ENCODE measurements around the gene NFATC4. TPM values are rescaled to one million over a fixed set of nuclear protein-coding genes. Genes with fewer than 3 reads are reported as not detected.

The NFATC4 gene
- total RNA-seq, 1 experiment from 2014 or later: 10.7 TPM

DNA sequence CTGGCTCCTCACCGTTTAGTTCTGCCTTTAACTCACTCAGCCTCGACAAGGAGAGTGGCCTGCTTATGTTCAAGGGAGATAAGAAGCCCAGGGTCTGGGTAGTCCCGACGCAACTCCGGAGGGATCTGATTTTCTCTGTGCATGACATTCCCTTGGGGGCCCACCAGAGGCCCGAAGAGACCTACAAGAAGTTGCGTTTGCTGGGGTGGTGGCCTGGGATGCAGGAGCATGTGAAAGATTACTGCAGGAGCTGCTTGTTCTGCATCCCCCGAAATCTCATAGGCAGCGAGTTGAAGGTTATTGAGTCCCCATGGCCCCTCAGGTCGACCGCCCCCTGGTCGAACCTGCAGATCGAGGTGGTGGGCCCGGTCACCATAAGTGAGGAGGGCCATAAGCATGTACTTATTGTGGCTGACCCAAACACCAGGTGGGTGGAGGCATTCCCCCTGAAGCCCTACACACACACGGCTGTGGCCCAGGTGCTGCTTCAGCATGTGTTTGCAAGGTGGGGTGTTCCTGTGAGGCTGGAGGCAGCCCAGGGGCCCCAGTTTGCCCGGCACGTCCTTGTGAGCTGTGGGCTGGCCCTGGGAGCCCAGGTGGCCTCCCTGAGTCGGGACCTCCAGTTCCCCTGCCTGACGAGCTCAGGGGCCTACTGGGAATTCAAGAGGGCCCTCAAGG lies 48.4 kb downstream of the NFATC4 start:
- TF ChIP-seq, protein P1, sequence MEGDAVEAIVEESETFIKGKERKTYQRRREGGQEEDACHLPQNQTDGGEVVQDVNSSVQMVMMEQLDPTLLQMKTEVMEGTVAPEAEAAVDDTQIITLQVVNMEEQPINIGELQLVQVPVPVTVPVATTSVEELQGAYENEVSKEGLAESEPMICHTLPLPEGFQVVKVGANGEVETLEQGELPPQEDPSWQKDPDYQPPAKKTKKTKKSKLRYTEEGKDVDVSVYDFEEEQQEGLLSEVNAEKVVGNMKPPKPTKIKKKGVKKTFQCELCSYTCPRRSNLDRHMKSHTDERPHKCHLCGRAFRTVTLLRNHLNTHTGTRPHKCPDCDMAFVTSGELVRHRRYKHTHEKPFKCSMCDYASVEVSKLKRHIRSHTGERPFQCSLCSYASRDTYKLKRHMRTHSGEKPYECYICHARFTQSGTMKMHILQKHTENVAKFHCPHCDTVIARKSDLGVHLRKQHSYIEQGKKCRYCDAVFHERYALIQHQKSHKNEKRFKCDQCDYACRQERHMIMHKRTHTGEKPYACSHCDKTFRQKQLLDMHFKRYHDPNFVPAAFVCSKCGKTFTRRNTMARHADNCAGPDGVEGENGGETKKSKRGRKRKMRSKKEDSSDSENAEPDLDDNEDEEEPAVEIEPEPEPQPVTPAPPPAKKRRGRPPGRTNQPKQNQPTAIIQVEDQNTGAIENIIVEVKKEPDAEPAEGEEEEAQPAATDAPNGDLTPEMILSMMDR (IDR thresholded peaks at IDR 0.05; ENCODE audit: unreplicated experiment): no peak
- Mint-ChIP-seq H3K36me3 (ENCODE audit: insufficient read depth, unreplicated experiment) (no peaks in the 10 kb centered on the region), H3K4me1 (ENCODE audit: low read depth, unreplicated experiment) (peaks cover 11% of the 10 kb centered on the region), H3K4me3 (ENCODE audit: low read depth, unreplicated experiment) (no peak overlapping the region), H3K9me3 (ENCODE audit: low read depth, unreplicated experiment) (no peaks in the 10 kb centered on the region), H3K27me3 (ENCODE audit: unreplicated experiment) (no peaks in the 10 kb centered on the region), H3K27ac (ENCODE audit: unreplicated experiment) (no peak overlapping the region)
- no peak for DNase-seq
- TSS peak; percentile 20 for BruUV-seq (replicated peaks)
- CTCF ChIA-PET: no interaction called here
- intact Hi-C loops (cut with micrococcal nuclease; ENCODE audit: unreplicated experiment): no loop called here

DNA sequence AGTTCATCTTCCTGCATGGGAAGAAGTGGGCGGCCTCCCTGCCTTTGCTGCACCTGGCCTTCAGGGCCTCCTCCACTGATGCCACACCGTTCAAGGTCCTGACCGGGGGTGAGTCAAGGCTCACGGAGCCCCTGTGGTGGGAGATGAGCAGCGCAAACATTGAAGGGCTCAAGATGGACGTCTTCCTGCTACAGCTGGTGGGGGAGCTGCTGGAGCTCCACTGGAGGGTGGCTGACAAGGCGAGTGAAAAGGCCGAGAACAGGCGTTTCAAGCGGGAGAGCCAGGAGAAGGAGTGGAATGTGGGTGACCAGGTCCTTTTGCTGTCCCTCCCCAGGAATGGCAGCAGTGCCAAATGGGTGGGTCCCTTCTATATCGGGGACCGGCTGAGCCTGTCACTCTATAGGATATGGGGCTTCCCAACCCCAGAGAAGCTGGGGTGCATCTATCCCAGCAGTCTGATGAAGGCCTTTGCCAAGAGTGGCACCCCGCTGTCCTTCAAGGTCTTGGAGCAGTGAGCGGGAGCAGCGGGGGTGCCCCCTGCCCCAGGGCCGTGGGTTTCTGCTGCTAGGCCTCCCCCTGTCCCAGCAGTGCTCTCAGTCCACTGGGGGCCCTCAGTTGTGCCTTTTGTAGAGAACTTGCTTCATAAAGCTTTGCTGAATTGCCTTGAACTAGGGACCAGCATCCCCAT lies 49.1 kb downstream of the NFATC4 start:
- no peak overlapping the region for H3K4me3 Mint-ChIP-seq (ENCODE audit: low read depth, unreplicated experiment)
- peaks cover 11% of the 10 kb centered on the region for H3K4me1 Mint-ChIP-seq (ENCODE audit: low read depth, unreplicated experiment)
- no peak for DNase-seq
- BruUV-seq (replicated peaks): no TSS peak
- H3K27ac Mint-ChIP-seq (ENCODE audit: unreplicated experiment): no peak overlapping the region
- no peaks in the 10 kb centered on the region for H3K36me3 Mint-ChIP-seq (ENCODE audit: insufficient read depth, unreplicated experiment)
- no peaks in the 10 kb centered on the region for H3K27me3 Mint-ChIP-seq (ENCODE audit: unreplicated experiment)
- TF ChIP-seq, protein P1 (IDR thresholded peaks at IDR 0.05; ENCODE audit: unreplicated experiment): no peak
- H3K9me3 Mint-ChIP-seq (ENCODE audit: low read depth, unreplicated experiment): no peaks in the 10 kb centered on the region
- CTCF ChIA-PET: no interaction called here
- intact Hi-C loops (cut with micrococcal nuclease; ENCODE audit: unreplicated experiment): no loop called here

DNA sequence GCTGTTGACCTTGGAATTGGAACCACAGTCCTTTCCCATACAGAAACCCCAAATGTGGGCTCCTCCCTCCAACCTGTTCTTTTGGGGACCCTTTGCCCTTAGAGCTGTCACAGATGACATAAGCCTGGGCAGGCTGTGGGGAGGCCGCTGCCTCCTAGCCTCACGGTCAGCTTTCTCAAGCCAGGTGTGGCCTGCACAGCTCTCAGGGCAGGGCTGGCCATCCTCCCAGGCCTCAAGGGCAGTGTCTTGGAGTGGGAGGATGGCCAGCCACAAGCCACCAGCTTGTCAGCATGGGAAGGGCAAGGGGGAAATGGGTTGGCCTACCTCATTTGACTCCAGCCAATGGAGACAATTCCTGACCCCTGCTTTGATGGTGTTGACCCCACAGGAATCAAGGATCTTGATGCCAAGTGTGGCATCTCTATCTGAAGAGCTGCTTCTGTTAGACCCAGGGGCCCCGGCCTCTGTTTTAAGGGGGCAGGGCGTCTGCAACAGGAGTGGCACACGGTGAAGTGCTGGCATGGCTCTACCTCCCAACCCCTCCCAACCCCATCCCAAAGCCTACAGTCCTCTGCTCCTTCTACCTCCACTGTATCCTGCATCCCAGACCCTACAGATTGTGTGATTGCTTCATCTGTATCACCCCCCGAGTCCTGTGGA lies 50.0 kb downstream of the NFATC4 start:
- no TSS peak for BruUV-seq (replicated peaks)
- Mint-ChIP-seq H3K4me3 (ENCODE audit: low read depth, unreplicated experiment) (no peak overlapping the region), H3K27ac (ENCODE audit: unreplicated experiment) (no peak overlapping the region), H3K27me3 (ENCODE audit: unreplicated experiment) (no peaks in the 10 kb centered on the region), H3K9me3 (ENCODE audit: low read depth, unreplicated experiment) (no peaks in the 10 kb centered on the region), H3K4me1 (ENCODE audit: low read depth, unreplicated experiment) (peaks cover 11% of the 10 kb centered on the region), H3K36me3 (ENCODE audit: insufficient read depth, unreplicated experiment) (no peaks in the 10 kb centered on the region)
- no peak for DNase-seq
- TF ChIP-seq, protein P1 (IDR thresholded peaks at IDR 0.05; ENCODE audit: unreplicated experiment): no peak
- intact Hi-C loops (cut with micrococcal nuclease; ENCODE audit: unreplicated experiment): no loop called here
- CTCF ChIA-PET: interaction anchor here (1.0 kb wide), 1 partner anchor 86 kb away, joined by 3 read pairs; no protein-coding TSS in a partner anchor

DNA sequence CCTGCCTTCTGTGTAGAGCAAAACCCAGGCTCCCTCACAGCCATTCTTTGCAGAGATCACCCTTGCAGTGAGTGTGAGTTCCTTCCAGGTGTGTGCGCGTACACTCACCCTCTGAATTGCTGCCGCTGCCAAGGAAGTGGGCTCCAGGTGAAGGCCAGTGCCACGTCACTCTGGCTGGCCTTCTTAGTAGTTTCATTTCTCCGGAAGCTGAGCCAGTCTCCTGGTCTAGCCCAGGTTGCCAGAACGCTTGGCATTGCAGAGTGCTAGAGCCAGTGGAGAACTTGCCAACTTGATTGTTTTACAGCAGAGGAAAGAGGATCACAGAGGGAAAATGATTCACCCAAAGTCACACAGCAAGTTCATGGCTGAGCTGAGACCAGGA lies 50.5 kb downstream of the NFATC4 start:
- H3K27ac Mint-ChIP-seq (ENCODE audit: unreplicated experiment): peak overlapping the region; percentile 46
- no peaks in the 10 kb centered on the region for H3K9me3 Mint-ChIP-seq (ENCODE audit: low read depth, unreplicated experiment)
- intact Hi-C loops (cut with micrococcal nuclease; ENCODE audit: unreplicated experiment): no loop called here
- TF ChIP-seq, protein P1 (IDR thresholded peaks at IDR 0.05; ENCODE audit: unreplicated experiment): no peak
- DNase-seq: no peak
- peaks cover 11% of the 10 kb centered on the region for H3K4me1 Mint-ChIP-seq (ENCODE audit: low read depth, unreplicated experiment)
- no peak overlapping the region for H3K4me3 Mint-ChIP-seq (ENCODE audit: low read depth, unreplicated experiment)
- CTCF ChIA-PET: interaction anchor here (1.0 to 2.0 kb wide), 2 partner anchors 13 to 86 kb away, joined by 3 to 5 read pairs; no protein-coding TSS in a partner anchor
- no peaks in the 10 kb centered on the region for H3K36me3 Mint-ChIP-seq (ENCODE audit: insufficient read depth, unreplicated experiment)
- no TSS peak for BruUV-seq (replicated peaks)
- H3K27me3 Mint-ChIP-seq (ENCODE audit: unreplicated experiment): no peaks in the 10 kb centered on the region
